H9 (cell line): Measurements from ENCODE around the gene DGUOK. TPM values are rescaled to one million over a fixed set of nuclear protein-coding genes. Genes with fewer than 3 reads are reported as not detected.

Source experiments
- DNase-seq: peaks from one replicate; pipeline ENCODE4 v3.0.0-alpha.2; 2017
- H2AFZ ChIP-seq: one replicate; pipeline ENCODE4 v1.6.1; 2013; ENCODE audit warnings: mild to moderate bottlenecking, low read length, control low read depth, moderate library complexity
- H2AK5ac ChIP-seq: 2 replicates; pipeline ENCODE4 v1.6.1; 2013; ENCODE audit warnings: low read length, control low read depth, mixed read lengths; ENCODE audit not compliant: insufficient read length
- H2BK120ac ChIP-seq: one replicate; pipeline ENCODE4 v1.6.1; 2013; ENCODE audit warnings: low read depth, mild to moderate bottlenecking, low read length, control low read depth, inconsistent platforms; ENCODE audit not compliant: poor library complexity, severe bottlenecking
- H2BK12ac ChIP-seq: 2 replicates; pipeline ENCODE4 v1.6.1; 2013; ENCODE audit warnings: low read length, control low read depth, mixed read lengths, low read depth; ENCODE audit not compliant: insufficient read length
- H2BK15ac ChIP-seq: 2 replicates; pipeline ENCODE4 v1.6.1; 2013; ENCODE audit warnings: low read depth, low read length, control low read depth
- H2BK20ac ChIP-seq: one replicate; pipeline ENCODE4 v1.6.1; 2013; ENCODE audit warnings: low read depth, mild to moderate bottlenecking, low read length, control low read depth, inconsistent platforms; ENCODE audit not compliant: poor library complexity, severe bottlenecking
- H2BK5ac ChIP-seq: 2 replicates; pipeline ENCODE4 v1.6.1; 2013; ENCODE audit warnings: low read length, control low read depth, mixed read lengths; ENCODE audit not compliant: insufficient read length
- H3K14ac ChIP-seq: 2 replicates; pipeline ENCODE4 v1.6.1; 2013; ENCODE audit warnings: low read length, control low read depth; ENCODE audit not compliant: insufficient read depth
- H3K18ac ChIP-seq: 2 replicates; pipeline ENCODE4 v1.6.1; 2013; ENCODE audit warnings: low read depth, mild to moderate bottlenecking, mixed read lengths, low read length, control low read depth; ENCODE audit not compliant: insufficient read length
- H3K23ac ChIP-seq: 2 replicates; pipeline ENCODE4 v1.6.1; 2013; ENCODE audit warnings: low read length, control low read depth, mixed read lengths, low read depth; ENCODE audit not compliant: insufficient read length
- H3K23me2 ChIP-seq: 2 replicates; pipeline ENCODE4 v1.6.1; 2013; ENCODE audit warnings: low read depth, mild to moderate bottlenecking, mixed read lengths, low read length, control low read depth; ENCODE audit not compliant: insufficient read length, poor library complexity, severe bottlenecking
- H3K27ac ChIP-seq: 2 replicates; pipeline ENCODE4 v1.5.1; 2013; ENCODE audit warnings: low read length, control low read depth, mixed read lengths, low read depth; ENCODE audit not compliant: insufficient read length
- H3K27me3 ChIP-seq: 2 replicates; pipeline ENCODE4 v1.6.1; 2013; ENCODE audit warnings: low read length, control low read depth, inconsistent platforms; ENCODE audit not compliant: insufficient read depth
- H3K4ac ChIP-seq: 2 replicates; pipeline ENCODE4 v1.6.1; 2013; ENCODE audit warnings: low read depth, mild to moderate bottlenecking, control low read depth, inconsistent platforms, low read length, moderate library complexity
- H3K4me1 ChIP-seq: 2 replicates; pipeline ENCODE4 v1.6.1; 2013; ENCODE audit warnings: low read length, control low read depth, inconsistent platforms; ENCODE audit not compliant: insufficient read depth
- H3K4me2 ChIP-seq: 2 replicates; pipeline ENCODE4 v1.6.1; 2013; ENCODE audit warnings: low read length, control low read depth, mixed read lengths; ENCODE audit not compliant: insufficient read length, insufficient read depth
- H3K56ac ChIP-seq: 2 replicates; pipeline ENCODE4 v1.6.1; 2013; ENCODE audit warnings: low read depth, mild to moderate bottlenecking, mixed read lengths, low read length, control low read depth; ENCODE audit not compliant: insufficient read length
- H3K79me1 ChIP-seq: 2 replicates; pipeline ENCODE4 v1.6.1; 2013; ENCODE audit warnings: low read depth, mild to moderate bottlenecking, moderate library complexity, low read length, control low read depth, inconsistent platforms; ENCODE audit not compliant: insufficient read depth, poor library complexity, severe bottlenecking
- H3K79me2 ChIP-seq: 2 replicates; pipeline ENCODE4 v1.6.1; 2013; ENCODE audit warnings: low read length, control low read depth, inconsistent platforms; ENCODE audit not compliant: insufficient read depth
- H3K9ac ChIP-seq: 2 replicates; pipeline ENCODE4 v1.6.1; 2013; ENCODE audit warnings: low read length, control low read depth, mixed read lengths; ENCODE audit not compliant: insufficient read length; ENCODE audit errors: extremely low read depth
- H3K9me3 ChIP-seq: one replicate; pipeline ENCODE4 v1.6.1; 2013; ENCODE audit warnings: low read depth, low read length, inconsistent platforms; ENCODE audit not compliant: control insufficient read depth
- H3T11ph ChIP-seq: one replicate; pipeline ENCODE4 v1.6.1; 2013; ENCODE audit warnings: mild to moderate bottlenecking, low read length, control low read depth, inconsistent platforms
- H4K20me1 ChIP-seq: one replicate; pipeline ENCODE4 v1.6.1; 2013; ENCODE audit not compliant: control insufficient read depth, insufficient read length, insufficient read depth
- H4K5ac ChIP-seq: 2 replicates; pipeline ENCODE4 v1.6.1; 2013; ENCODE audit warnings: low read depth, mild to moderate bottlenecking, mixed read lengths, low read length, control low read depth; ENCODE audit not compliant: insufficient read length
- H4K8ac ChIP-seq: replicated peaks from 2 replicates; pipeline ENCODE4 v1.6.1; 2013; ENCODE audit warnings: low read length, control low read depth, mixed read lengths, low read depth; ENCODE audit not compliant: insufficient read length
- H4K91ac ChIP-seq: 2 replicates; pipeline ENCODE4 v1.6.1; 2013; ENCODE audit warnings: low read depth, mild to moderate bottlenecking, moderate library complexity, mixed read lengths, low read length, control low read depth; ENCODE audit not compliant: insufficient read length
- H3K27ac Mint-ChIP-seq, 3 experiments: 2 replicates in 2 of 3; 3 replicates in 1 of 3; pipeline ENCODE4 v1.8.0; 2020 to 2021; ENCODE audit warnings: mixed read lengths in 3 of 3, mild to moderate bottlenecking in 1 of 3, moderate library complexity in 1 of 3
- H3K27me3 Mint-ChIP-seq: 2 replicates; pipeline ENCODE4 v1.8.0; 2021; ENCODE audit warnings: low read depth, mild to moderate bottlenecking, moderate library complexity, mixed read lengths
- H3K36me3 Mint-ChIP-seq, 3 experiments: 2 replicates in 2 of 3; 3 replicates in 1 of 3; pipeline ENCODE4 v1.8.0; 2020 to 2021; ENCODE audit warnings: low read depth in 3 of 3, mixed read lengths in 3 of 3; ENCODE audit not compliant: insufficient read depth in 1 of 3
- H3K4me1 Mint-ChIP-seq, 2 experiments: 2 replicates each; pipeline ENCODE4 v1.8.0; 2020; ENCODE audit warnings: mixed read lengths in 2 of 2
- H3K4me3 Mint-ChIP-seq, 2 experiments: 2 replicates in 1 of 2; 3 replicates in 1 of 2; pipeline ENCODE4 v1.8.0; 2020 to 2021; ENCODE audit warnings: mild to moderate bottlenecking in 2 of 2, mixed read lengths in 2 of 2, moderate library complexity in 1 of 2
- H3K9me3 Mint-ChIP-seq, 2 experiments: 2 replicates in 1 of 2; 3 replicates in 1 of 2; pipeline ENCODE4 v1.8.0; 2020; ENCODE audit warnings: mild to moderate bottlenecking in 2 of 2, mixed read lengths in 2 of 2, moderate library complexity in 1 of 2
- CTCF ChIP-seq: fragments of 200-600 bp; sonication (generic); conservative IDR thresholded peaks from 3 replicates; pipeline ENCODE4 v1.8.0; 2021; ENCODE audit warnings: antibody characterized with exemption, mild to moderate bottlenecking
- WGBS: extraction: QIAGEN DNeasy Blood & Tissue Kit; methylation state at CpG from one replicate; pipeline ENCODE4 v1.1.7; 2013; ENCODE audit warnings: missing lambda C conversion rate, low lambda C conversion rate, mixed read lengths; ENCODE audit not compliant: insufficient read length; ENCODE audit errors: extremely low coverage; 5-methylcytosine and 5-hydroxymethylcytosine counted together
- total RNA-seq: library from RNA; stranded (reverse); gene quantifications from 2 replicates; pipeline ENCODE4 v1.2.1, GENCODE V29; 2021

DGUOK gene
- total RNA-seq, 1 experiment from 2014 or later = 98.5 TPM

GRCh38 chr2:73998451-73998850 is 71.8 kb downstream of the DGUOK start:
- Histone ChIP-seq H3K4ac (no peak overlapping the region), H3K18ac (no peak overlapping the region), H3K27me3 (no peaks in the 10 kb centered on the region; the same call in 1 of the 2 replicates), H3K27ac (no peak overlapping the region), H2BK120ac (no peak overlapping the region), H2AFZ (no peak overlapping the region), H3K23me2 (no peaks in the 10 kb centered on the region), H3K9me3 (no peaks in the 10 kb centered on the region), H3T11ph (no peak overlapping the region), H3K23ac (no peak overlapping the region), H4K91ac (no peak overlapping the region), H4K8ac (no peak overlapping the region), H3K4me2 (no peak overlapping the region), H3K14ac (no peak overlapping the region), H3K79me1 (no peaks in the 10 kb centered on the region), H2BK15ac (no peak overlapping the region), H2BK5ac (no peak overlapping the region), H2AK5ac (no peak overlapping the region), H4K20me1 (no peaks in the 10 kb centered on the region), H2BK20ac (no peak overlapping the region), H3K9ac (no peak overlapping the region), H3K79me2 (peaks cover 7% of the 10 kb centered on the region; the same call in 1 of the 2 replicates), H3K4me1 (peaks cover 3% of the 10 kb centered on the region; the same call in 1 of the 2 replicates), H2BK12ac (no peak overlapping the region), H4K5ac (no peak overlapping the region), H3K56ac (no peak overlapping the region)
- H3K36me3 Mint-ChIP-seq = peaks cover 0 to 4% (median 0%) of the 10 kb centered on the region in 3 experiments; a peak in 2 of 7 replicates
- peaks cover 18% of the 10 kb centered on the region for H3K27me3 Mint-ChIP-seq
- no peak for DNase-seq
- H3K27ac Mint-ChIP-seq = peak overlapping the region in 1 of 3 experiments; percentile 7; a peak in 1 of 7 replicates
- H3K4me3 Mint-ChIP-seq = no peak overlapping the region
- no peaks in the 10 kb centered on the region; a peak in 1 of 5 replicates for H3K9me3 Mint-ChIP-seq
- H3K4me1 Mint-ChIP-seq = peaks cover 58 to 66% of the 10 kb centered on the region in 2 experiments
- no CpG with 5 or more reads among the region's 8 CpGs for WGBS
- TF ChIP-seq CTCF = no peak
